H1 (cell line): ENCODE data around the gene CHD9NB. TPM values are rescaled to one million over a fixed set of nuclear protein-coding genes. Genes with fewer than 3 reads are reported as not detected.

ENCODE experiments used
- CTCF ChIA-PET: fragments of 300-600 bp; sonication (Branson Sonifier 250); formaldehyde crosslinking; loops from one replicate; lab custom pipeline; 2021; ENCODE audit not compliant: partially characterized antibody; lab: Charles Lee
- POLR2A ChIA-PET: fragments of 300-600 bp; sonication (Branson Sonifier 250); formaldehyde crosslinking; loops from one replicate; lab custom pipeline; 2021; ENCODE audit warnings: inconsistent platforms; ENCODE audit not compliant: partially characterized antibody; lab: Charles Lee
- DNase-seq, 2 experiments: peaks; one replicate each; pipeline versions ENCODE4 v3.0.0 to v3.0.0-alpha.2; 2010 to 2022; ENCODE audit warnings: low spot score in 2 of 2, low read depth in 1 of 2, mixed read lengths in 1 of 2
- FAIRE-seq: peaks from 2 replicates; lab custom pipeline; 2011; peaks lifted over from hg19 to GRCh38; lab: Jason Lieb, UNC
- H2AFZ ChIP-seq: 2 replicates; pipeline ENCODE4 v1.8.1; 2012; ENCODE audit warnings: low read length, inconsistent platforms
- H2AK5ac ChIP-seq: 2 replicates; pipeline ENCODE4 v1.6.1; 2013; ENCODE audit warnings: low read depth, low read length
- H2BK120ac ChIP-seq: replicated peaks from 2 replicates; pipeline ENCODE3; 2013; ENCODE audit warnings: low read depth, low read length, inconsistent platforms
- H2BK12ac ChIP-seq: 2 replicates; pipeline ENCODE4 v1.6.1; 2013; ENCODE audit warnings: low read depth, low read length
- H2BK15ac ChIP-seq: 2 replicates; pipeline ENCODE4 v1.6.1; 2013; ENCODE audit warnings: low read length
- H2BK20ac ChIP-seq: 2 replicates; pipeline ENCODE4 v1.6.1; 2013; ENCODE audit warnings: low read length
- H2BK5ac ChIP-seq: 2 replicates; pipeline ENCODE4 v1.6.1; 2013; ENCODE audit warnings: low read depth, low read length
- H3K14ac ChIP-seq: 2 replicates; pipeline ENCODE4 v1.6.1; 2013; ENCODE audit warnings: inconsistent platforms; ENCODE audit not compliant: insufficient read length
- H3K18ac ChIP-seq: 2 replicates; pipeline ENCODE4 v1.6.1; 2013; ENCODE audit warnings: low read length; ENCODE audit errors: extremely low read depth
- H3K23ac ChIP-seq: 2 replicates; pipeline ENCODE4 v1.6.1; 2013; ENCODE audit warnings: inconsistent platforms; ENCODE audit not compliant: insufficient read length
- H3K23me2 ChIP-seq: 2 replicates; pipeline ENCODE4 v1.6.1; 2013; ENCODE audit warnings: low read depth, low read length
- H3K27ac ChIP-seq: 2 replicates; pipeline ENCODE4 v1.6.1; 2011; ENCODE audit warnings: low read depth, low read length, inconsistent platforms
- H3K27me3 ChIP-seq, 4 experiments: replicated peaks in 1 of 4; 1 replicate in 1 of 4; 2 replicates in 3 of 4; pipeline versions ENCODE4 v1.6.1 to v1.8.1; 2011 to 2013; ENCODE audit warnings: low read length in 3 of 4, mild to moderate bottlenecking in 3 of 4, inconsistent platforms in 2 of 4, mixed read lengths in 2 of 4, moderate library complexity in 1 of 4; ENCODE audit not compliant: control insufficient read depth in 3 of 4, insufficient read depth in 3 of 4; ENCODE audit errors: extremely low read depth in 1 of 4
- H3K36me3 ChIP-seq, 4 experiments: 2 replicates each; pipeline versions ENCODE4 v1.6.1 to v1.8.1; 2011 to 2013; ENCODE audit warnings: mild to moderate bottlenecking in 4 of 4, low read length in 3 of 4, moderate library complexity in 2 of 4, control low read depth in 1 of 4, inconsistent platforms in 1 of 4; ENCODE audit not compliant: insufficient read depth in 4 of 4, control insufficient read depth in 2 of 4
- H3K4ac ChIP-seq: replicated peaks from 2 replicates; pipeline ENCODE3; 2013; ENCODE audit warnings: low read length, low read depth, mixed read lengths, inconsistent platforms; ENCODE audit not compliant: insufficient read length
- H3K4me1 ChIP-seq, 4 experiments: replicated peaks in 1 of 4; 1 replicate in 1 of 4; 2 replicates in 3 of 4; pipeline versions ENCODE4 v1.6.1 to v1.8.1; 2011 to 2013; ENCODE audit warnings: low read length in 3 of 4, inconsistent platforms in 2 of 4, mixed read lengths in 1 of 4; ENCODE audit not compliant: insufficient read depth in 4 of 4, control insufficient read depth in 3 of 4
- H3K4me2 ChIP-seq, 2 experiments: 2 replicates each; pipeline versions ENCODE4 v1.6.1 to v1.8.1; 2011 to 2013; ENCODE audit warnings: low read depth in 2 of 2, low read length in 2 of 2, control low read depth in 1 of 2, inconsistent platforms in 1 of 2, mild to moderate bottlenecking in 1 of 2; ENCODE audit not compliant: insufficient read depth in 1 of 2
- H3K4me3 ChIP-seq, 4 experiments: fragments of 200-600, 300-600 bp in 1 of 4; sonication (generic), shearing (Covaris generic), sonication (Bioruptor Twin) in 1 of 4; 2 replicates each; pipeline versions ENCODE4 v1.5.1 to v1.8.1; 2011 to 2016; ENCODE audit warnings: low read length in 4 of 4, low read depth in 3 of 4, control low read depth in 2 of 4, inconsistent platforms in 2 of 4, mild to moderate bottlenecking in 2 of 4, mixed read lengths in 1 of 4, moderate library complexity in 1 of 4; ENCODE audit not compliant: insufficient read depth in 2 of 4; ENCODE audit errors: extremely low read depth in 1 of 4
- H3K56ac ChIP-seq: replicated peaks from 2 replicates; pipeline ENCODE3; 2013; ENCODE audit warnings: low read depth, mild to moderate bottlenecking, mixed read lengths, low read length, inconsistent platforms; ENCODE audit not compliant: insufficient read length
- H3K79me1 ChIP-seq: 2 replicates; pipeline ENCODE4 v1.6.1; 2013; ENCODE audit warnings: low read depth, low read length, control low read depth
- H3K79me2 ChIP-seq, 2 experiments: 2 replicates each; pipeline versions ENCODE4 v1.6.1 to v1.8.1; 2012 to 2013; ENCODE audit warnings: low read length in 2 of 2, mild to moderate bottlenecking in 2 of 2, inconsistent platforms in 1 of 2; ENCODE audit not compliant: insufficient read depth in 2 of 2, control insufficient read depth in 1 of 2
- H3K9ac ChIP-seq, 4 experiments: replicated peaks in 1 of 4; 1 replicate in 1 of 4; 2 replicates in 3 of 4; pipeline versions ENCODE4 v1.6.1 to v1.8.1; 2011 to 2013; ENCODE audit warnings: low read depth in 3 of 4, low read length in 3 of 4, control low read depth in 2 of 4, mild to moderate bottlenecking in 2 of 4, moderate library complexity in 2 of 4, inconsistent platforms in 1 of 4; ENCODE audit errors: extremely low read depth in 1 of 4
- H3K9me3 ChIP-seq, 2 experiments: 2 replicates each; pipeline versions ENCODE4 v1.6.1 to v1.8.1; 2012 to 2013; ENCODE audit warnings: mild to moderate bottlenecking in 2 of 2, moderate library complexity in 2 of 2, control low read depth in 1 of 2, inconsistent platforms in 1 of 2, low read depth in 1 of 2, low read length in 1 of 2, mixed read lengths in 1 of 2; ENCODE audit not compliant: insufficient read depth in 2 of 2
- H4K20me1 ChIP-seq, 2 experiments: replicated peaks in 1 of 2; 2 replicates each; pipeline versions ENCODE3 to v1.8.1; 2011 to 2013; ENCODE audit warnings: inconsistent platforms in 2 of 2, low read length in 2 of 2, mild to moderate bottlenecking in 1 of 2; ENCODE audit not compliant: insufficient read depth in 2 of 2, control insufficient read depth in 1 of 2
- H4K5ac ChIP-seq: 2 replicates; pipeline ENCODE4 v1.6.1; 2013; ENCODE audit warnings: low read length, low read depth, mixed read lengths, inconsistent platforms; ENCODE audit not compliant: insufficient read length
- H4K8ac ChIP-seq: 2 replicates; pipeline ENCODE4 v1.8.0; 2013; ENCODE audit warnings: mild to moderate bottlenecking, moderate library complexity, low read length, inconsistent platforms; ENCODE audit not compliant: insufficient read depth; ENCODE audit errors: extremely low read depth
- H4K91ac ChIP-seq: replicated peaks from 2 replicates; pipeline ENCODE3; 2013; ENCODE audit warnings: low read length, mixed read lengths, inconsistent platforms; ENCODE audit not compliant: insufficient read length
- BACH1 ChIP-seq: IDR thresholded peaks from 2 replicates; pipeline ENCODE4 v1.6.1; 2012; ENCODE audit warnings: low read length, improper control_type of control experiment
- EZH2 ChIP-seq: fragments of 200-600 bp; sonication (generic); IDR thresholded peaks from 2 replicates; pipeline ENCODE4 v1.7.1; 2012; ENCODE audit warnings: low read depth, mild to moderate bottlenecking, moderate library complexity, low read length, inconsistent platforms; ENCODE audit not compliant: severe bottlenecking
- KDM5A ChIP-seq: fragments of 200-600 bp; IDR thresholded peaks from 2 replicates; pipeline ENCODE4 v1.7.1; 2012; ENCODE audit warnings: mild to moderate bottlenecking, low read length, inconsistent platforms, mixed read lengths
- MAX ChIP-seq: IDR thresholded peaks from 2 replicates; pipeline ENCODE4 v1.6.1; 2012; ENCODE audit warnings: inconsistent platforms
- NANOG ChIP-seq: IDR thresholded peaks from 2 replicates; pipeline ENCODE4 v1.6.1; 2011; ENCODE audit warnings: low read length, low read depth, mild to moderate bottlenecking, inconsistent platforms; ENCODE audit not compliant: insufficient read depth, poor library complexity, severe bottlenecking
- POLR2A ChIP-seq, 2 experiments: IDR thresholded peaks; 1 replicate in 1 of 2; 2 replicates in 1 of 2; pipeline ENCODE4 v1.6.1; 2011; ENCODE audit warnings: low read depth in 2 of 2, low read length in 2 of 2, mild to moderate bottlenecking in 2 of 2; ENCODE audit errors: control extremely low read depth in 1 of 2
- POLR2AphosphoS5 ChIP-seq: IDR thresholded peaks from 2 replicates; pipeline ENCODE4 v1.6.1; 2011; ENCODE audit warnings: low read depth, low read length
- RNF2 ChIP-seq: fragments of 200-900, 300-1000 bp; sonication (generic); IDR thresholded peaks from 2 replicates; pipeline ENCODE4 v1.7.1; 2016; ENCODE audit warnings: borderline replicate concordance, low read depth, mild to moderate bottlenecking, antibody characterized with exemption, low read length; ENCODE audit not compliant: poor library complexity, severe bottlenecking; ENCODE audit errors: missing control alignments
- SRF ChIP-seq: IDR thresholded peaks from 2 replicates; pipeline ENCODE4 v1.6.1; 2011; ENCODE audit warnings: mild to moderate bottlenecking, low read depth, low read length, moderate library complexity
- TBP ChIP-seq: IDR thresholded peaks from 2 replicates; pipeline ENCODE4 v1.6.1; 2011; ENCODE audit warnings: low read depth, low read length, improper control_type of control experiment
- WGBS, 2 experiments: shearing (Covaris generic) in 1 of 2; methylation state at CpG; one replicate each; pipeline versions ENCODE4 v1.1.6 to v1.1.7; 2013 to 2015; ENCODE audit warnings: low lambda C conversion rate in 2 of 2, mixed read lengths in 2 of 2, inconsistent platforms in 1 of 2, low coverage in 1 of 2, missing lambda C conversion rate in 1 of 2; ENCODE audit not compliant: insufficient replicate concordance in 2 of 2, insufficient coverage in 1 of 2, insufficient read length in 1 of 2; ENCODE audit errors: extremely low coverage in 1 of 2, missing lambda C conversion rate in 1 of 2; 5-methylcytosine and 5-hydroxymethylcytosine counted together
- polyA plus RNA-seq, 7 experiments: library from polyadenylated mRNA; depleted of rRNA in 3 of 7; stranded (reverse) in 5 of 7; unstranded in 2 of 7; fragments of >200 nt in 5 of 7; fragments of 200-250 nt in 2 of 7; gene quantifications; 1 replicate in 5 of 7; 2 replicates in 1 of 7; 4 replicates in 1 of 7; pipeline versions ENCODE4 v1.2.1 to v1.2.3, GENCODE V29; 2011 to 2013; ENCODE audit warnings: missing spikeins in 2 of 7, mixed read lengths in 2 of 7
- total RNA-seq: library from RNA; stranded (reverse); fragmentation: NEBNext Ultra II Directional; extraction: Animal tissue kit (Norgen Biotek cat#: 25700); gene quantifications from 2 replicates; pipeline ENCODE4 v1.2.1, GENCODE V29; 2021

Gene CHD9NB
- total and polyA plus RNA-seq, 2 of the 8 experiments (the other 6 are each of a cell fraction or from before 2014, with no cell fraction given), result 4.5 to 5.9 TPM

GRCh38 chr16:53085369-53085843 lies 32.7 kb upstream of the CHD9NB start:
- Histone ChIP-seq H3K23ac (no peak overlapping the region), H2BK20ac (no peak overlapping the region), H2BK120ac (no peak overlapping the region), H3K14ac (no peak overlapping the region), H4K8ac (no peak overlapping the region), H2BK5ac (no peak overlapping the region), H4K91ac (no peak overlapping the region), H3K79me2 (0 out of 4 replicates have a peak, but pooled peaks cover 0 to 6% of the 10 kb centered on the region in 2 experiments), H3K9ac (no peak overlapping the region), H3K79me1 (peaks cover 5% of the 10 kb centered on the region; the same call in 1 of the 2 replicates), H3K56ac (no peak overlapping the region), H3K23me2 (no peaks in the 10 kb centered on the region), H3K36me3 (no peaks in the 10 kb centered on the region), H3K4me1 (peaks cover 10 to 39% (median 32%) of the 10 kb centered on the region in 4 experiments), H3K4me2 (no peak overlapping the region; a peak in 1 of 4 replicates), H3K9me3 (no peaks in the 10 kb centered on the region), H3K4me3 (no peak overlapping the region), H2AK5ac (no peak overlapping the region), H2BK12ac (no peak overlapping the region), H2AFZ (no peak overlapping the region), H3K27ac (no peak overlapping the region), H4K5ac (no peak overlapping the region), H4K20me1 (no peaks in the 10 kb centered on the region), H2BK15ac (no peak overlapping the region), H3K18ac (no peak overlapping the region; the same call in 1 of the 2 replicates), H3K27me3 (no peaks in the 10 kb centered on the region; a peak in 1 of 7 replicates), H3K4ac (no peak overlapping the region)
- ChIA-PET CTCF (interaction anchor here (0.6 to 1.5 kb wide), 4 partner anchors 15 to 26 kb away, joined by 3 to 5 read pairs (median 4); no protein-coding TSS in a partner anchor), POLR2A (interaction anchor here (0.8 kb wide), 1 partner anchor 23 kb away, joined by 3 read pairs; no protein-coding TSS in a partner anchor)
- 93% methylated on average over 4 of the region's 4 CpGs; no CpG with 5 or more reads in 1 of the 2 experiments for WGBS, 2 experiments
- FAIRE-seq (no peak), DNase-seq (no peak)
- no peak for TF ChIP-seq POLR2AphosphoS5
- no peak for TF ChIP-seq TBP
- TF ChIP-seq BACH1, result no peak
- no peak for TF ChIP-seq RNF2
- no peak for TF ChIP-seq SRF
- TF ChIP-seq MAX, result no peak
- no peak for TF ChIP-seq NANOG
- no peak for TF ChIP-seq EZH2
- TF ChIP-seq KDM5A, result no peak
- TF ChIP-seq POLR2A (IDR thresholded peaks at IDR 0.05; ENCODE audit: control extremely low read depth in 1 of 2, low read depth in 2 of 2, low read length in 2 of 2), result no peak
